Activated CD8-positive, alpha-beta T cell treated with anti-CD3 and anti-CD28 coated beads for 36 hours (primary cell): ENCODE results near the gene AIMP2. TPM values are rescaled to one million over a fixed set of nuclear protein-coding genes. Genes with fewer than 3 reads are reported as not detected.

Experiments
- ATAC-seq: fragments of 200-7000 bp; cut with Tn5 transposase; one replicate; pipeline ENCODE4 v1.10.0; 2021; ENCODE audit warnings: mild to moderate bottlenecking, moderate library complexity
- CTCF ChIA-PET: fragments of 350-600 bp; sonication (Branson Sonifier 250); formaldehyde crosslinking; loops from one replicate; lab custom pipeline; 2021; ENCODE audit warnings: antibody characterized with exemption; lab: Charles Lee
- POLR2A ChIA-PET: fragments of 350-600 bp; sonication (Branson Sonifier 250); formaldehyde crosslinking; loops from one replicate; lab custom pipeline; 2021; ENCODE audit warnings: antibody characterized with exemption; lab: Charles Lee
- DNase-seq: peaks from one replicate; pipeline ENCODE4 v3.0.0-alpha.2; 2020
- H3K27ac Mint-ChIP-seq: one replicate; pipeline ENCODE4 v1.8.0; 2021; ENCODE audit warnings: mild to moderate bottlenecking, mixed read lengths
- H3K27me3 Mint-ChIP-seq: one replicate; pipeline ENCODE4 v1.8.0; 2021; ENCODE audit warnings: mixed read lengths
- H3K36me3 Mint-ChIP-seq: one replicate; pipeline ENCODE4 v1.8.0; 2021; ENCODE audit warnings: low read depth, mixed read lengths
- H3K4me1 Mint-ChIP-seq: one replicate; pipeline ENCODE4 v1.8.0; 2021; ENCODE audit warnings: low read depth, mixed read lengths
- H3K4me3 Mint-ChIP-seq: one replicate; pipeline ENCODE4 v1.8.0; 2021; ENCODE audit warnings: mild to moderate bottlenecking, moderate library complexity, mixed read lengths
- H3K9me3 Mint-ChIP-seq: one replicate; pipeline ENCODE4 v1.8.0; 2021; ENCODE audit warnings: mixed read lengths
- intact Hi-C: fragments of 100-400 bp; cut with micrococcal nuclease; formaldehyde crosslinking; loops from one replicate; pipeline ENCODE4 v1.10.0; 2022
- total RNA-seq, 2 experiments: library from RNA; stranded (reverse); gene quantifications; one replicate each; pipeline ENCODE4 v1.2.3, GENCODE V29; 2021
- TF ChIP-seq, protein P1 (sequence below): fragments of 200-600 bp; IDR thresholded peaks from one replicate; pipeline ENCODE4 v1.8.0; 2022; ENCODE audit warnings: antibody characterized with exemption, mild to moderate bottlenecking

Gene AIMP2
- total RNA-seq, 2 experiments from 2014 or later, result 50.6 to 54.7 TPM

GRCh38 chr7:6012355-6013104, 3.5 kb downstream of the AIMP2 start:
- DNase-seq (no peak), ATAC-seq (no peak)
- ChIA-PET CTCF (interaction anchor here (0.6 kb wide), 1 partner anchor 418 kb away, joined by 3 read pairs; no protein-coding TSS in a partner anchor), POLR2A (no interaction called here)
- Mint-ChIP-seq H3K36me3 (peaks cover 45% of the 10 kb centered on the region), H3K4me3 (no peak overlapping the region), H3K27ac (peak overlapping the region; percentile 70), H3K4me1 (peaks cover 44% of the 10 kb centered on the region), H3K9me3 (no peaks in the 10 kb centered on the region), H3K27me3 (no peaks in the 10 kb centered on the region)
- TF ChIP-seq, protein P1, sequence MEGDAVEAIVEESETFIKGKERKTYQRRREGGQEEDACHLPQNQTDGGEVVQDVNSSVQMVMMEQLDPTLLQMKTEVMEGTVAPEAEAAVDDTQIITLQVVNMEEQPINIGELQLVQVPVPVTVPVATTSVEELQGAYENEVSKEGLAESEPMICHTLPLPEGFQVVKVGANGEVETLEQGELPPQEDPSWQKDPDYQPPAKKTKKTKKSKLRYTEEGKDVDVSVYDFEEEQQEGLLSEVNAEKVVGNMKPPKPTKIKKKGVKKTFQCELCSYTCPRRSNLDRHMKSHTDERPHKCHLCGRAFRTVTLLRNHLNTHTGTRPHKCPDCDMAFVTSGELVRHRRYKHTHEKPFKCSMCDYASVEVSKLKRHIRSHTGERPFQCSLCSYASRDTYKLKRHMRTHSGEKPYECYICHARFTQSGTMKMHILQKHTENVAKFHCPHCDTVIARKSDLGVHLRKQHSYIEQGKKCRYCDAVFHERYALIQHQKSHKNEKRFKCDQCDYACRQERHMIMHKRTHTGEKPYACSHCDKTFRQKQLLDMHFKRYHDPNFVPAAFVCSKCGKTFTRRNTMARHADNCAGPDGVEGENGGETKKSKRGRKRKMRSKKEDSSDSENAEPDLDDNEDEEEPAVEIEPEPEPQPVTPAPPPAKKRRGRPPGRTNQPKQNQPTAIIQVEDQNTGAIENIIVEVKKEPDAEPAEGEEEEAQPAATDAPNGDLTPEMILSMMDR, result no peak
- intact Hi-C loops, result no loop called here

DNA sequence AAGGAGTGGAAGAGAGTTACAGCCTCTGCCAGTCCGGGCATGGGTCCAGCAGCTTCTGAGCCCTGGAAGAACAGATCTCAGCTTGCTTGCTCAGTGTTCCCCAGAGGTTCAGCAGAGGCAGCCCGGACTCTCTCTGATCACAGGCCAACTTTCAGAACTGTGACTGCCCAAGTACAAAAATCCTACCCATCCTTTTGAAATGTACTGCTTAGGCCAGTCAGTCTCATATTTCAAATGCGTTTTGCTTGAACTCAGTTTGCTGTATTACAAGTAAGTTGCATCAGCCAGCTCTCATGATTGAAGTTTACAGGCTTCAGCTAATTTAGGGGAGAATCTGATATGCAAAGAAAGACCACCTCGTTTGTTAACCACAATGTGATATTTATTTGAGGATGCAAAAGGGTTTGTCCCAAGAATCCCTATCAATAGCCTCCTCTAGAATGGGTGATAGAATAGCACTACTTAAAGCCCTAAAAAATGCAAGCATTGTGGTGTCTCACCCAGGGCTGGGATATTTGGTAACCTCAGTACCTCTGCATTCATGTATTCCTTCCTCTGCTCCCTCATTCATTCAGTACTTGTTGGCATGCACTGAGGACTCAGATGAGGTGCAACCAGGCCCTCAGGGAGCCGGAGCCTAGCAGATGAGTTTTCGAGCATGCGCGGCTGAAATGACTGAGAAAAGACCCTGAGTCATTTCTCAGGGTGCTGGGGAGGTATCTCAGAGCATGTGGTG, 7.0 kb downstream of the AIMP2 start:
- TF ChIP-seq, protein P1, result no peak
- Mint-ChIP-seq H3K27ac (peak overlapping the region; percentile 85), H3K4me3 (no peak overlapping the region), H3K36me3 (peaks cover 56% of the 10 kb centered on the region), H3K4me1 (peaks cover 31% of the 10 kb centered on the region), H3K27me3 (no peaks in the 10 kb centered on the region), H3K9me3 (no peaks in the 10 kb centered on the region)
- peak; percentile 26 for DNase-seq
- CTCF ChIA-PET, result interaction anchor here (1.3 kb wide), 1 partner anchor 11 kb away, joined by 4 read pairs; no protein-coding TSS in a partner anchor
- ATAC-seq, result peak; percentile 31
- intact Hi-C loops, result no loop called here
- POLR2A ChIA-PET, result interaction anchor here (1.2 kb wide), 1 partner anchor 8 kb away, joined by 3 read pairs; no protein-coding TSS in a partner anchor

- Mint-ChIP-seq H3K9me3 (no peaks in the 10 kb centered on the region), H3K27me3 (no peaks in the 10 kb centered on the region), H3K27ac (peak overlapping the region; percentile 85), H3K4me1 (peaks cover 27% of the 10 kb centered on the region), H3K4me3 (no peak overlapping the region), H3K36me3 (peaks cover 56% of the 10 kb centered on the region)
- ChIA-PET CTCF (no interaction called here), POLR2A (interaction anchor here (1.8 kb wide), 1 partner anchor 7 kb away, joined by 5 read pairs; the partner anchor contains the start of genes AIMP2 and PMS2)
- TF ChIP-seq, protein P1, result no peak
- DNase-seq, result no peak
- ATAC-seq, result no peak
- intact Hi-C loops, result no loop called here
Measured at GRCh38 chr7:6016653-6016966, 7.5 kb downstream of the AIMP2 start.

DNA sequence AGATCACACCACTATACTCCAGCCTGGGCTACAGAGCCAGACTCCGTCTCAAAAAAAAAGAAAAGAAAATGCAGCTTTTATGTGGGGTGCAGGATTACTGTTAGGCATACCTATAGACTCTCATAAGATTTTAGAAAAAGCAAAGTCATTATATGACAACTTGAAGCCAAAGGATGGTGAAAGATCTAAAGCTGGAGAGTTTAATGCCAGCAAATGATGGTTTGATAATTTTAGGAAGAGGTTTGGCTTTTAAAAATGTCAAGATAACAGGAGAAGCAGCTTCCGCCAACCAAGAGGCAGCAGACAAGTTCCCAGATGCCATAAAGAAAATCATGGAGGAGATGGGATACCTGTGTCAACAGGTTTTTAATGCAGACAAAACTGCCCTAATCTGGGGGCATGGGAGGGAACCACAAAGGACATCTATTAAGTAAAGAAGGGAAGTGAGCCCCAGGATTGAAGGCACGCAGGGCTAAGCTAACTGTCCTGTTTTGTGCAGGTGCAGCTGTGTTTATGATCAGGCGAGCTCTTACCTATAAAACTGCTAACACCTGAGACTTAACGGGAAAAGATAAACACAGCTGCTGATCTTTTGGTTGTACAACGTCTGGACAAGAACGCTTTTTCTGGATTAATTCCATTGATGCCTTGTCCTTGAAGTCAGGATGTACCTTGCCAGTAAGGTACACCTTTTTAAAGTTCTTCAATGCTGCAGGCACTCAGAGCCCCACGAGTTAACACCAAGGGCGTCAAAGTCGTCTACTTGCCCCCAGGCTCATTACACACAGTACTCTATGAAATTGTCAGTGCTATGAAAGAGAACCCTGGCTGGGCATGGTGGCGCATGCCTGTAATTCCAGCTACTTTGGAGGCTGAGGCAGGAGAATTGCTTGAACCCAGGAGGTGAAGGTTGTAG, 11.6 kb downstream of the AIMP2 start:
- Mint-ChIP-seq H3K4me3 (no peak overlapping the region), H3K4me1 (peaks cover 8% of the 10 kb centered on the region), H3K36me3 (peaks cover 67% of the 10 kb centered on the region), H3K27ac (no peak overlapping the region), H3K27me3 (no peaks in the 10 kb centered on the region), H3K9me3 (no peaks in the 10 kb centered on the region)
- ChIA-PET POLR2A (interaction anchor here (1.0 to 1.2 kb wide), 2 partner anchors 10 to 11 kb away, joined by 3 to 7 read pairs; partner anchors contain the start of genes AIMP2 and PMS2), CTCF (interaction anchor here (0.6 kb wide), 1 partner anchor 29 kb away, joined by 5 read pairs; no protein-coding TSS in a partner anchor)
- ATAC-seq (no peak), DNase-seq (no peak)
- TF ChIP-seq, protein P1, result no peak
- intact Hi-C loops, result no loop called here
